Endothelial cell (in vitro differentiated cells): Measurements from ENCODE around the gene RCOR2. TPM values are rescaled to one million over a fixed set of nuclear protein-coding genes. Genes with fewer than 3 reads are reported as not detected.
"Not testable (repeated sequence)": the region's sequence is repeated elsewhere in the genome, so short reads cannot be mapped to it uniquely, and the experiment has no call there.

Source experiments
- DNase-seq: peaks from one replicate; pipeline ENCODE4 v3.0.0; 2021; ENCODE audit warnings: low spot score
- H3K27ac Mint-ChIP-seq: one replicate; pipeline ENCODE4 v1.8.0; 2021; ENCODE audit warnings: mixed read lengths, inconsistent platforms; ENCODE audit not compliant: unreplicated experiment
- H3K27me3 Mint-ChIP-seq: one replicate; pipeline ENCODE4 v1.8.0; 2021; ENCODE audit warnings: mild to moderate bottlenecking, moderate library complexity, mixed read lengths, inconsistent platforms; ENCODE audit not compliant: unreplicated experiment
- H3K36me3 Mint-ChIP-seq: one replicate; pipeline ENCODE4 v1.8.0; 2021; ENCODE audit warnings: mild to moderate bottlenecking, low read depth, mixed read lengths, inconsistent platforms; ENCODE audit not compliant: unreplicated experiment
- H3K4me1 Mint-ChIP-seq: one replicate; pipeline ENCODE4 v1.8.0; 2021; ENCODE audit warnings: mild to moderate bottlenecking, mixed read lengths, inconsistent platforms; ENCODE audit not compliant: unreplicated experiment
- H3K4me3 Mint-ChIP-seq: one replicate; pipeline ENCODE4 v1.8.0; 2021; ENCODE audit warnings: mild to moderate bottlenecking, mixed read lengths, inconsistent platforms; ENCODE audit not compliant: unreplicated experiment
- H3K9me3 Mint-ChIP-seq: one replicate; pipeline ENCODE4 v1.8.0; 2021; ENCODE audit warnings: mixed read lengths, inconsistent platforms; ENCODE audit not compliant: unreplicated experiment
- total RNA-seq: library from RNA; stranded (reverse); fragmentation: NEBNext Ultra II Directional; extraction: Animal tissue kit (Norgen Biotek cat#: 25700); gene quantifications from one replicate; pipeline ENCODE4 v1.2.1, GENCODE V29; 2021; ENCODE audit not compliant: unreplicated experiment
- TF ChIP-seq, protein P1 (sequence below): fragments of 200-600 bp; sonication (generic); IDR thresholded peaks from one replicate; pipeline ENCODE4 v1.5.0; 2021; ENCODE audit warnings: antibody characterized with exemption; ENCODE audit not compliant: unreplicated experiment

RCOR2 gene
- total RNA-seq, 1 donor from 2014 or later = 9.3 TPM

DNA sequence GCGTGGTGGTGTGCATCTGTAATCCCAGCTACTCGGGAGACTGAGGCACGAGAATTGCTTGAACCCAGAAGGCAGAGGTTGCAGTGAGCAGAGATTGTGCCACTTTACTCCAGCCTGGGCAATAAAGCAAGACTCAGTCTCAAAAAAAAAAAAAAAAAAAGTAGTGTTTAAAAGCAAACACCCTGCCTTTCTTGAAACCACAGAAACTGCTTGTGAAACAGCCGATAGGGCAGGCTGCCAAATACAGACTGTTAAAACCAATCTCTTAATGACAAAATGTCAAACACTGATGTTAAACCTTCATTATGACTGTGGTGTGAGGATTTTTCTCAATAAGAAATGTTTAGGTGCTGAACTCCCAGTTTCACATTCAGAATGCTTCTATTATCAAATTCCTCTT, 50.8 kb downstream of the RCOR2 start:
- TF ChIP-seq, protein P1, sequence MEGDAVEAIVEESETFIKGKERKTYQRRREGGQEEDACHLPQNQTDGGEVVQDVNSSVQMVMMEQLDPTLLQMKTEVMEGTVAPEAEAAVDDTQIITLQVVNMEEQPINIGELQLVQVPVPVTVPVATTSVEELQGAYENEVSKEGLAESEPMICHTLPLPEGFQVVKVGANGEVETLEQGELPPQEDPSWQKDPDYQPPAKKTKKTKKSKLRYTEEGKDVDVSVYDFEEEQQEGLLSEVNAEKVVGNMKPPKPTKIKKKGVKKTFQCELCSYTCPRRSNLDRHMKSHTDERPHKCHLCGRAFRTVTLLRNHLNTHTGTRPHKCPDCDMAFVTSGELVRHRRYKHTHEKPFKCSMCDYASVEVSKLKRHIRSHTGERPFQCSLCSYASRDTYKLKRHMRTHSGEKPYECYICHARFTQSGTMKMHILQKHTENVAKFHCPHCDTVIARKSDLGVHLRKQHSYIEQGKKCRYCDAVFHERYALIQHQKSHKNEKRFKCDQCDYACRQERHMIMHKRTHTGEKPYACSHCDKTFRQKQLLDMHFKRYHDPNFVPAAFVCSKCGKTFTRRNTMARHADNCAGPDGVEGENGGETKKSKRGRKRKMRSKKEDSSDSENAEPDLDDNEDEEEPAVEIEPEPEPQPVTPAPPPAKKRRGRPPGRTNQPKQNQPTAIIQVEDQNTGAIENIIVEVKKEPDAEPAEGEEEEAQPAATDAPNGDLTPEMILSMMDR = no peak
- H3K36me3 Mint-ChIP-seq = peaks cover 4% of the 10 kb centered on the region
- DNase-seq = no peak
- peaks cover 3% of the 10 kb centered on the region for H3K27me3 Mint-ChIP-seq
- H3K4me1 Mint-ChIP-seq = peaks cover 53% of the 10 kb centered on the region
- H3K27ac Mint-ChIP-seq = no peak overlapping the region
- no peak overlapping the region for H3K4me3 Mint-ChIP-seq
- no peaks in the 10 kb centered on the region for H3K9me3 Mint-ChIP-seq

DNA sequence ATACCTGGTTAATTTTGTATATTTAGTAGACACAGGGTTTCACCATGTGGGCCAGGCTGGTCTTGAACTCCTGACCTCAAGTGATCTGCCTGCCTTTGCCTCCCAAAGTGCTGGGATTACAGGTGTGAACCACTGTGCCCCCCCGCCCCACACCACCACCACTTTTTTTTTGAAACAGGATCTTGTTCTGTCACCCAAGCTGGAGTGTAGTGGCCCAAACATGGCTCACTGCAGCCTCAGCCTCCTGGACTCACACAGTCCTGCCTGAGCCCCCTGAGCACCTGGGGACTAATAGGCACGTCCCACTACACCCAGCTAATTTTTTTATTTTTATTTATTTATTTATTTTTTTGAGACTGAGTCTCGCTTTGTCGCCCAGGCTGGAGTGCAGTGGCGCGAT, 53.3 kb downstream of the RCOR2 start:
- H3K4me1 Mint-ChIP-seq = peaks cover 31% of the 10 kb centered on the region
- H3K9me3 Mint-ChIP-seq, H3K4me3 Mint-ChIP-seq, H3K36me3 Mint-ChIP-seq, H3K27ac Mint-ChIP-seq, DNase-seq, H3K27me3 Mint-ChIP-seq: not testable (repeated sequence)

DNA sequence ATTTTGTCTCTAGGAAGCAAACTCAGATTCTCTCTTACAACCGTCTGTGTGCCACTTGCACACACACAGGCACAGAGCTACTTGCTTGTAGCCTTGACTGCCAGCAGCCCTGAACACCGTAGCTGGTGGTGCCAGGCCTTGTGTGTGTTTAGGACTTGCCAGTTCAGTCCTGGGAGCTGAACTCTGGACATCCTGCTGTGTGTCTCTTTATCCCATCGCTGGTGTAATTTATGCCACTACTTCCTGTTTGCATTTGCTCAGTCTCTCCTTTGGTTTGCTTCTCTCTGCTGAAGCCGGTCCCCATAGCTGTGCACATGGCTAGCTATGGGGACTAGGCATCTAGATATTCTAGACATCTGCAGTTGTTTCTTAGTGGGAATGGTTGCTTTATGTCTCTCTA, 54.0 kb downstream of the RCOR2 start:
- peaks cover 2% of the 10 kb centered on the region for H3K27me3 Mint-ChIP-seq
- H3K4me3 Mint-ChIP-seq = no peak overlapping the region
- peaks cover 25% of the 10 kb centered on the region for H3K4me1 Mint-ChIP-seq
- TF ChIP-seq, protein P1 = no peak
- H3K9me3 Mint-ChIP-seq = no peaks in the 10 kb centered on the region
- peaks cover 4% of the 10 kb centered on the region for H3K36me3 Mint-ChIP-seq
- H3K27ac Mint-ChIP-seq = peak overlapping the region; percentile 83
- no peak for DNase-seq

Other genes with a start within 250 kb of the RCOR2 start
- 35.6 TPM for gene ATL3, start 245.8 kb downstream of the RCOR2 start, total RNA-seq
- gene RTN3, start 235.7 kb downstream of the RCOR2 start, total RNA-seq = 103 TPM
- gene ZFTA, start 148.4 kb downstream of the RCOR2 start, total RNA-seq = 41.1 TPM
- 55.3 TPM for gene SPINDOC, start 103.7 kb downstream of the RCOR2 start, total RNA-seq
- gene MARK2, start 78.1 kb downstream of the RCOR2 start, total RNA-seq = 42.6 TPM
- gene NAA40, start 21.8 kb upstream of the RCOR2 start, total RNA-seq = 48.2 TPM
- gene COX8A, start 57.5 kb upstream of the RCOR2 start, total RNA-seq = 188 TPM
- 69.8 TPM for gene OTUB1, start 69.3 kb upstream of the RCOR2 start, total RNA-seq
- not detected for gene FLRT1, start 118.8 kb upstream of the RCOR2 start, total RNA-seq
- gene MACROD1, start 248.9 kb upstream of the RCOR2 start, total RNA-seq = 4.1 TPM